Activated gamma-delta T cell treated with Interleukin-2 at 50 U/mL for 16 hours (primary cell): ENCODE measurements around the gene KCTD1.

ENCODE experiments used
- DNase-seq: peaks from one replicate; pipeline ENCODE4 v3.0.0-alpha.2; 2020

The KCTD1 gene

DNA sequence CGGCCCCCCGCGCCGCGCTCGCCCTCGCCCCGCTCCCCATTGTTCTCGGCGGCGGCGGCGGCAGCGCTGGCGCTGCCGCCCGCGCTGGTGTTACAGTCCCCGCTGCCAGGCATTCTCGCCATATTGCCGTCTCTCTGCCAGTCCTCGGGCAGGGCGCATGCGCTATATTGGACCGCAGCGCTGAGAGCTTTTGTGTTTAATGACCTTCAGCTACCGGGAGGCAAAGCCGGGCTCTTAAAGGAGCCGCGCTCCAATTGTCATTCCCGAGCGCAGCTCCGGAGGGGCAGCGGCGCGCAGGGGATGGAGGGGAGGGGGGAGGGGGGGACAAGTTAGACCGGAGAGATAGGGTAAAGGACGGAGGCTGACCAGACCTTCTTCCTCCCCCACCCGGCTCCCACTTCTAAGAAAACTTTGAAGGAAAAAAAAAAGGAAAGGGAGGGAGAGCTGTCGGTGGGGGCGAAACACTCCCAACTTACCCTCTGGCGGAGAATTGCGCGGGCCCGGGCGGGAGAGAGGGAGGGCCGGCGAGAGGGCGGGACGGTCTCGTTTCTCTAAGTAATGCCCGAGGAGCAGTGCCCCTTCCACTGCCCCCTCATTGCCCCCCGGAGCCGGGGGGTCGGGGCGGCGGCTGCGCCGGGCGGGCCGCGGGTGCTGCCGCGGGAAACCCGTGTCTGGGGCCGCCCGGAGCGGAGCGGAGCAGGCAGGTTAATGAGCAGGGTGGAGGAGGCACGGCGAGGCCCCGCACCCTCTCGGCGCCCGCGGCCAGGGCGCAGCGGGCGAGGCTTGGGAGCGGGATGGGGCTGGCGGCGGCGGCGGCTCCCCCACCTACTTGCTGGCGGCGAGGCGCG is at the start of gene KCTD1:
TSS of gene KCTD1 (minus strand) at position 139 of the 848 bp plus-strand sequence. CDS start at position 122, 17 bp downstream.
- peak; percentile 59 for DNase-seq

DNA sequence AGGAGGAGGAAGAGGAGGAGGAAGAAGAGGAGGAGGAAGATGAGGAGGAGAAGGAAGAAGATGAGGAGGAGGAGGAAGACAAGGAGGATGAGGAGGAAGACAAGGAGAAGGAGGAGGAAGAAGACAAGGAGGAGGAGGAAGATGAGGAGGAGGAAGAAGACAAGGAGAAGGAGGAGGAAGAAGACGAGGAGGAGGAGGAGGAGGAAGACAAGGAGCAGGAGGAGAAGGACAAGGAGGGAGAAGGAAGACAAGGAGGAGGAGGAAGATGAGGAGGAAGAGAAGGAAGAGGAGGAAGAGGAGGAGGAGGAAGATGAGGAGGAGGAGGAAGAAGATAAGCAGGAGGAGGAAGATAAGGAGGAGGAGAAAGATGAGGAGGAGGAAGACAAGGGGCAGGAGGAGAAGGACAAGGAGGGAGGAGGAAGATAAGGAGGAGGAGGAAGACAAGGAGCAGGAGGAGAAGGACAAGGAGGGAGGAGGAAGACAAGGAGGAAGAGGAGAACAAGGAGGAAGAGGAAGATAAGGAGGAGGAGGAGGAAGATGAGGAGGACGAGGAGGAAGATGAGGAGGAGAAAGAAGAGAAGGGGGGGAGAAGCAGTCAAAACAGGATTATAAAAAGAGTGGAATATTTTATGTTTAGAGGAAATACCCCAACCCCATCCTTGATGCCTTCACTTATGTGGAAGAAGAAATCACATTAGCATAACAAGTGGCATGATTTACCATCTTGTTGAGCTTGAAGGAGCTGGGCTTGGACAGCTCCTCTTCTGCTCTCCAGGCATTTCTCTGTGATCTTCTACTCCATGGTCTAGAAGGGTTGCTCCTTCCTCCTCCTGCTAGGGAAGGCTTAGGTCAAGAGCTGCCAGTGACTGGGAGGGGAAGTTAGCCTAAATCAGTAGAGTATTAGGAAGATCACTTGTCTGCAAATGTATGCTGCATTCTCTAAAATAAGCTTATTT is 45.3 kb upstream of the KCTD1 start:
- no peak for DNase-seq

DNA sequence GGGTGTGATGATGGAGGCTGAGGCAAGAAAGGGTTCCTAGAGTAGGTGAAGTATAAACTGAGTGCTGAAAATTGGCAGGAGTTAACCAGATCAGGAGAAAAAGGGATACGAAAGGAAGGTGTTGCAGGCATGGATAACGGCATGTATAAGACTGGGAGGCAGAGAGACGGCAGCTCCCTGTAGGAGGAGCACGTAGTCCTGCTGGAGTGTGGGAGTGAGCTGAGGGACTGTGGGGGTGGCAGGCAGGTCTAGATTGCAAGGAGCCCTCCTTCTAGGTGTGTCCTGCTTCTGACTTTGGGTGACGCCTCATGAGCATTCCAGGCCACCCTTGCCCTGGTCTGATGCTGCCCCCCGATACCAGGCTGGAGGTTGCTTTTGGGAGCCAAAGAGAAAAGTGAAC is 36.4 kb upstream of the KCTD1 start:
- no peak for DNase-seq

DNA sequence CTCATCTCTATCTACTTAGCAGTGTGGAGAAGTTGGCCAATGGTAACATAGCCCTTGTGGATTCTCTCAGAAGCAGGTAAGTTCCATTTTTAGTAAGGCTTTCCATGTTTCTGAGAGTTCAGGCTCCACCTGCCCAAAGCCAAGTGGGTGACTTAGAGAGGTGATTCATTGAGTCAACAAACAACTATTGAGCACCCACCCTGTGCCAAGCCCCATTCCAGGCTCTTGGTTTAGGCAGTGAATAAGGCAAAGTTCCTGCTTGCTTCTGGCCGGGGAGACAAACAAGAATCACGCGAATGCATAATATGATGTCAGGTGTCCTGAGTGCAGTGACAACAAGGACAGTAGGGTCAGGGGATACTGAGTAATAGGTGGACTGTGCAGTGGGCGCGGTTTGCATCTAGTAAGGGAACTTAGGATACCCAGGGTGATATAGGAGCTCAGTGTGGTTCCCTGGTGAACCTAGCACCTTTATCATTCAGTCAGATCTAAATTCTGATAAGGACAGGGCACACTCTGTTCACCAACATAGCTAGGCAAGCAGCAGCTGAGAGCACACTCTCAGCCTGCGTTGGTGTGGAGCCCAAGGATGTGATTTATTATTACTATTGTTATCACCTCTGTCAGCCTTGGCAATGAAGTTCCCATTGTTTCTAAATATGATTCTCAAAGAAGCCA is 31.7 kb upstream of the KCTD1 start:
- DNase-seq, result no peak

DNA sequence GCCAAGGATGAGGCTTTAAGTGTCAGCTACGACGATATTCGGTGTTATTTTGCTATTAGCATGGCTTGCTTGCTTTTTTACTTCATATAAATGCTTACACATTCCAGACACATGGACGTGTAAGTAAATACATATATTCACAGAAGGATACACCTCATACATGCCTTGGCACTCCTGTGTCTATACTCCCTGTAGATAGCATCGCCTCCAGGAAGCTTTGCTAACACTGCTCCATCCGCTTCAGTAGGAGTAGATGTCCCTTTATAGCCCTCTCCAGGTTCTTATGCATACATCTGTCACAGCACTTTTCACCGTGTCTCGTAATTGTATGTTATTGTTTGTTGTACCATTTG is 27.5 kb upstream of the KCTD1 start:
- no peak for DNase-seq

DNA sequence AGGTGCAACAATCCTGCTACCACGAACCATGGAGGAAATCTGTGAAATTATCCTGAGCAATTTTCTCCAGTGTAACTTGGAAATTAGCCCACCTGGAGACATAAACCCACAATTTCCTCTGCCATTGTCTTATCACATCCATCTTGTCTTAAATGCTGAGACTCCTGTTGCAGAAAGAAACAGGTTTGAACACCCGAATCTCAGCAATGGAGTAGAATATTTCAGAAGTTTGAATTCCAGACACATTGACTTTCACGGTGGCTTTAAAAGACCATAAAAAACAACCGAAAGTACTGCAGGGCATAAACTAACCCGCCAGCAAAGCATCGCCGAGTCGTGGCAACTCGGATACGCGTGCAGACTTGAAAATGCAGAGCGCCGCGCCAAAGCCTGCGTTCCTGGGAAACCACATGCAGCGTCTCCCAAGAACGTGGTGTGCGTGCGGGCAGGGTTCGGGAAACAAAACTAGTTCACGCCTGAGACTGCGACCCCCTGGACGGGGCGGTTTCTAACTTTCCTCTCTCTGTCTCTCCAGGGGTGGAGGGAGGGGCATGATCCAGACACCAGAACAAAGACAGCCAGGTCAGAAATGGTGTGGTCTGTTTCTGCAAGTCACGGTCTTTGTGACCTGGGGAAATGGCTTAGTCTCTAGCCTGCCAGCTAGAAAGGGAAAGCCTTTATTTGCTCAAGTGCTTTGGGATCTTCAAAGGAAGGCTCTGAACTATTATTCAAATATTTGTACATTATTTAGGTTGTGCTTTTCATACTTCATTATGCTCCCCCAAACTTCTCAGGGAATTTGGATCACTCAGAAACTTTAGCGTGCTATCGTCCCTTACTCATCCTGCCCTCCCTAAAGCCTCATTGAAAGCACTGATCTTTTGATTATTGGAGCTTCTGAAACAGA is 26.9 kb upstream of the KCTD1 start:
- DNase-seq, result no peak

DNA sequence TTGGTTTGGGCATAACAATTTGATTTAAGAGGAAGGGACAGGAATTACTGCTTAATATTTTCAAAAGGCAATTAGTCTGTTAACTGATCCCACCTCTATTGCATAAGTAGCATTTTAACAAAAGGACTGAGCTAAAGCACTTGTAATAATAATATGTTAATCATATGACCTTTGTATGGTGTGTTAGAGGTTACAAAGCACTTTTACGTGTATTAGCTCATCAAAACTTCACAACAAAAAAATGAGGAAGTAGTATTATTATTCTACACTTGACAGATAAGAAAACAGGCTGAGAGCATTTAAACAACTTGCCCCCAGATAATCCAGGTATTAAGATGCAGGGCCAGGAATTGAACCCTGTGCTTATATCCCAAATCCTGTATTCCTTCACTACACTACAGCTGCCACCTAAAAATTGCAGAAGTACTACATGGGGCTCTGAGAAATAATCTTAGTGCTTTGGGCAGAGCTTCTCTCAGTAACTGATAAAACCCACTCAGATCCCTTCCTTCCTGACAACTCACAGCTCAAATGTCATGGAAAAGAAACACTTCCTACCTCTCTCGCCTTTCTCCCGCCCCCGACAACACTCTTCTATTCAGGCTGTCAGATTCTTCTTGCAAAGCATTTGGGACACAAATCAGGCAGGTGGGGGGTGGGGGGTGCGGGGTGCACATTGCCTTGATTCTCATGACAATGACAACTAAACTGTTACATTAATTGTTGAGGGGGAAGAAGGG is 20.7 kb upstream of the KCTD1 start:
- DNase-seq, result no peak

DNA sequence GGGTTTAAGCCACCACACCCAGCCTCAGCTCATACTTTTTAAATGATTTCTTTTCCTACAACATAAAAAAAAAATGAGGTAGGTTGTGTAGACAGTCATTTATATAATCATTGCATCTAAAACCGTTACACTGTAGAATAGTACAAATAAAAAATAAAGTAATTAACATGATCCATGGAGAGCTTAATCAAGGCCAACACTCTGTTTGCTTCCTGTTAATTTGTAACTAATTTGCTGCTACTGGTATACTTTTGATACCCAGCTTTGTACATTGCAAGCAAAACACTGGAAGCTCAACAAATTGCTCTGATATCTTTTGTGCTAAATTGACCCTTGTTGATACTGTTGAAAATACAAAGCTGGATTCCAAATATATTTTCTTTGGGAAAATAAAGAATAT is 20.2 kb upstream of the KCTD1 start:
- DNase-seq, result no peak

DNA sequence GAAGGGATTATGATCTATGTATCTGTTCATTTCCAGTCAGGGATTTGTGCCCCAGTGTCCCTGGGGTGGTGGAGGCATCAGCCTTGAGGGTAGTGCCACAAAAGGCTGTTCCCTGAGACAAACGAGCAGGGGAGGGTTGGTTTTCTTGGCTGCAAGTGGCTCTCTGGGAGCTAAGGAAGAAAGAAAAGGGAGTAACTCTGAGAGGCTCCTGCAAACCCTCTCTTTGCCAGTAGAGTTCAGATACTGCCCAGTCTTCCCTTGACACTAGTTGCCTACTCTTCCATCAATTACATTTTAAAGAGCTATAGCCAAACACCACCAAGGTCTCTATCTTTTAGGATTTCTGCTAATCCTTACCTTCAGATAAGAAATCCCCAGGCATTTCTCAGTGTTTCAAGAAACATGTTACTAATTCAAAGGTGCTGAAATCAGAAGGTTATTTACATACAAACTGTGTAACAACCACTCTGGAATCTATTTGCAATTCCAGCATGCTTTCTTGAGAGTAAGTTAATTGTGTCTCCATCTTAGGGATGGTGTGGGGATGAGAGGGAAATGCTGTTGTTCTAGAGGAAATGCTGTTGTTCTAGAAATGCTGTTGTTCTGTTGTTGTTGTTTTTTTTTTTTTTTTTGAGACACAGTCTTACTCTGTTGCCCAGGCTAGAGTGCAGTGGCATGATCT is 18.7 kb upstream of the KCTD1 start:
- DNase-seq, result no peak

DNA sequence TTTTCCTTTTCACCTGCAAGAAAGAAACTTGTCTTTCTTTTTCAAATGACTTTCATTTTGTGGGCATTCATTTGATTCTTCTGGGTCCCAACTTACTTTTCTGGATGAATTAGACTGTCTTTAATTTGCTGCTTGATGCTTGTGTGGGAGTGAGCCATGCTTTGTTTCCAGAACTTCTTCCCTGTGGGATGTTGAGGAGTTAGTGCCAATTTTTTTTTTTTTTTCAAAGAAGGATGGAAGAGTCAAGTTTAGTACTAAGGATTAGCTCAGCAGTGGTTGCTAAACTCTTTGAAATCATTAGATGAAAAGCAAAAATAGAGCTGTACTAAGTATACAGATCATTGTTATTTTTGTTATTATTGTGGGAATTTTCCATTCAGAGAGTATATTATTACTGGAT is 17.2 kb upstream of the KCTD1 start:
- DNase-seq, result no peak

DNA sequence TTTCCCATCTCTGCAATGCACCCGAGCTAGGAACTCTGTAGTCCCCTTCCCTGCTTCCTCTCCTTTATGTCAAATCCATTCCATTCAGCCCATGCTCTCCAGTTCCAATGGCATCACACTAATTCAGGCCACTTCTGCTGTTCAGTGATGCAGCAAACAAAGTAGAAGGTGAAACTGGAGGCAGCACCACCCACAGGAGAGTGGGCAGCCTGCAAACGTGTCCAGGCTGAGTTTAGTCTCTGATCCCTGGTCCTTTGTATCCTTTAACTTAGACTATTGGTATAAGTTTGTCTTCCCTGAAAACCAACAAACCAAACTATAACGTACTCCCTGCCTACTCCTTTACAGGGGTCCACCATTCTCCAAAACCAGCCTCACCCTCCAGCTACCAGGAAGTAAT is 14.7 kb upstream of the KCTD1 start:
- no peak for DNase-seq

DNA sequence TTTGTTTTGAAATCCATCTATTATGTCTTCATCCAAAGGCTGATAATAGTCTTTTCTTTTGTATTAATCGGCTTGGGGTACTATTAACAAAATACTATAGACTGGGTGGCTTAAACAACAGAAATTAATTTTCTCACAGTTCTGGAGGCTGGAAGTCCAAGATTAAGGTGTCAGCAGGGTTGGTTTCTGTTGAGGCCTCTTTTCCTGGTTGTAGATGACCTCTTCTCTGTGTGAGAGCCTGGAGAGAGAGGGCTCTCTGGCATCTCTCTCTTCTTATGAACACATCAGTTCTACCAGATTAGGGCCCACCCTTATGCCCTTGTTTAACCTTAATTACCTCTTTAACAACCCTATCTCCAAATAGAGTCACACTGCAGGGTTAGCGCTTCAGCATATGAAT is 14.2 kb upstream of the KCTD1 start:
- no peak for DNase-seq

DNA sequence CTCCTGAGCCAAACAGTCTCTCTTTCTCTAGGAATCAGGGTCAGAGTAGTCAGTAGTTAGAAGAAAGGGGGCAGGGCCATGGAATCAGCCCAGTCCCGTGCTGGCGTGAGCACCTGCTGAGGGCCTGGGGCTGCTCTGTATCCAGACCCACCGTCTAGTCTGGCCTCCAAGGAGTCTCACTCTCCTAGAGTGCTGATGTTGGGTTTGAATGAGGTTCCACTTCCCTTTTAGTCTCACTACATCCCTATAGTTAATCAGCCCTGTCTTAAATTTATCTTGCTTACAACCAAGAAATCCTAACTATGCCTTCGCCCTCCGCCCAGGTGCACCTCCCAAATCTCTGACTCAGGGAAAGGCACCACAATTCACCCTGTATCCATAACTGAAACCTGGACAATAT is 13.4 kb upstream of the KCTD1 start:
- no peak for DNase-seq

DNA sequence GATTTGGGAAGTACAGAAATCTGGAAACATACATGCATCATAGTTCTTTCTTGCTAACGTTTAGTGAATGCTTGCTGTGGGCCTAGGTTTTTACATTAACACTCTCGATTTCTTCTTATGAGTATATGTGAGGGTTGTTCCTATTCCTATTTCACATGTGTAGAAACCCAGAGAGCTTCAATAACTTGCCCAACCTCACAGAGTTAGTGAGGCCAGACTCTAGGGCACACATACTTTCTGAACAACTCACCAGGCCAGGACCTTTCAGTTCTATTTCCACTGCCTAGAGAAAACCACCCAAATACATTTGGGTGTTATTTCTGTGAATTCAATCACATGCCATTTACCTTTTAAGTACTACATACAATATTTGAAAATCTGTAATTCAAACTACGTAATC is 8.2 kb upstream of the KCTD1 start:
- DNase-seq, result no peak

DNA sequence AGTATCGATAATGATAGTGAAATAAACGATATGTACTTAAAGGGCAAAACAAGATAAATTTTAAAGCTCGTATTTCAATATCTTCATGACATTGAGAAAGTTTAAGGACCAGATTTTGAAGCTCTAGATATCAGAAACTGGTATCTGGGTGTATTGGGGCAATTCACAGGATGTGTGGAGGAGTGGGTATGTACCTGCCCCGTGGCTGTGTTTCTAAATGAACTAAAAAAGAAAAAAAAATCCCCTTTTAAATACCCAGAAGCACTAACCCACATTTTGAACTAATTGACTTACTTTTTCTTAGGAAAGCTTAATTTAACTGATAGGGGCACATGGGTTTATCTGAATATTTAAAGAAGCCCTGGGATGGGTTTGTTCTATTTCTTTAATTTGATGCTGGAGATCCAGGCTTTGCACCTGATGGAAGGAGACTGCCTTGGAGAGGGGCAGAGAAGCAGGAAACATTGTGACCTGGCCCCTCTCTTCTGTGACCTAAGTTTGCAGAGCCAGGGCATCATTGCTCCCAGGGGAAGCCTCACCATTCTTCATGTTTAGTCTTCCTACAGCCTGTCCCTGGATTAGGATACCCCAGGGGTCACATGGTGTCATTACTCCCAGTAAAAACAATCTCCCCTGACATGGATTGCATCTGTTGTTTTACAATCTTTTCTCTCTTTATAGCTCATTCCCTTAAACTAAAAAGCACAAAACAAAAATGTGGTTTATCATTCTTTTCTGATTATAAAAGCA is 7.6 kb upstream of the KCTD1 start:
- no peak for DNase-seq

DNA sequence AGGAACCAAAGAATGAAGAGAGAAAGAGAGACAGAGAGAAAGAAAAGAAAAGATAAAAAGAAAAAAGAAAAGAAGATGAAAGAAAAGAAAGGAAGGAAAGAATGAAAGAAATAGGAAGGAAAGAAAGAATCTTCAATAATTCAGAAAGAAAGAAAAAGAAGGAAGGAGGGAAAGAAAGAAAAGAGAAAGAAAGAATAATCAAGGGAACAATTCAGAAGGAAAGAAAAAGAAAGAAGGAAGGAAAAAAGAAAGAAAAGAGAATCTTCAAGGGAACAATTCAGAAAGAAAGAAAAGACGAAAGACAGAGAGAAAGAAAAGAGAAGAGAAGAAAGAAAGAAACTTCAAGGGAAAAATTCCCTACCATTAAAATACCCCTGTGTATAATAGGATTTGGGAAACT is 5.6 kb upstream of the KCTD1 start:
- DNase-seq, result no peak

DNA sequence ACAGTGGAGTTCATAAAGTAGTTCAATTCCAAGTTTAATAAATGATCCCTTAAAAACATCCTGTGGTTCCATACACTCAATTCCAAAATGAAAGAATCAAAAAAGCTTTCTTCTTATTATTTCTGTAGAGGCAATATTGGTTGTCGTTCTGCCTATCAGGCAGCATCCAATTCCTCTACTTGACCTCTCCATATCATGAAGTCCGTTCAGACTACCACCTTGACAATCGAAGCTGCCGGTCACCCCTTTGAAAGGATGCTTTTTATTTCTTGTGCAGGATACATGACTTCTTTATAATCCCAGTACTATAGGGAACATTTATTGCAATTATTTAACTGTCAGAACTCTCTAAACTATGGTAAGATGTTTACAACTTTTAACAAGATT is 3.3 kb upstream of the KCTD1 start:
- DNase-seq, result no peak

DNA sequence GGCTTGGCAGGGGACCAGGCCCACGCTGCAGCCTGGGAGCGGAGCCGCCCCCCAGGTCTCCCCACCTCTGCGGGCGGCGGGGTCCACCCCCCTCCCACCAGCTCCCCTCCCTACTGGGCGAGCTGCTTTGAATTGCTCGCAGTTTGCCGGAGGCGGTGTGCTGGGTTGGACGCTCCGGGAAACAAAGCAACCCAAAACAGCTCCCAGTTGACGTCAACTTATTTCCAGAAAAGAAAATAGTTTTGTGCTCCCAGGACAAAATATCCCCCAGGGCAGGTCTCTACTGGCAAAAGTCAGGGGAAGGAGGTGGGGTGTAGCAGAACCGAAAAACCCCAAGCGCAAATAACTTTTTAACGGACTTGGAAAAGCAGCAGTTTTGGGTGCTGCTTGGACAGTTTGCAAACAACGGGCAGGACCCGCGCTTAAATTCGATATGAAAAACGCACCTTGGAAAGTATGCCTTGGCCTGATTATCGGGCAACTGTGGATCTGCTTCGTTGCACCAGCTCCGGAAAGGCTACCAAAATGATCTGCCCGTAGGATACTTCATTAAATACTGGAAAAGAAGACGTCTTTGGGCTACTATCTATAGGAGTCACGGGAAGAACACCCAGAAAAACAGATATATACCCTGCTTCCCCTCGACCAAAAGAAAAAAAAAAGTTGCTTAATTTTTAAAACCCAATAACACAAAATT is 2.8 kb upstream of the KCTD1 start:
- no peak for DNase-seq

DNA sequence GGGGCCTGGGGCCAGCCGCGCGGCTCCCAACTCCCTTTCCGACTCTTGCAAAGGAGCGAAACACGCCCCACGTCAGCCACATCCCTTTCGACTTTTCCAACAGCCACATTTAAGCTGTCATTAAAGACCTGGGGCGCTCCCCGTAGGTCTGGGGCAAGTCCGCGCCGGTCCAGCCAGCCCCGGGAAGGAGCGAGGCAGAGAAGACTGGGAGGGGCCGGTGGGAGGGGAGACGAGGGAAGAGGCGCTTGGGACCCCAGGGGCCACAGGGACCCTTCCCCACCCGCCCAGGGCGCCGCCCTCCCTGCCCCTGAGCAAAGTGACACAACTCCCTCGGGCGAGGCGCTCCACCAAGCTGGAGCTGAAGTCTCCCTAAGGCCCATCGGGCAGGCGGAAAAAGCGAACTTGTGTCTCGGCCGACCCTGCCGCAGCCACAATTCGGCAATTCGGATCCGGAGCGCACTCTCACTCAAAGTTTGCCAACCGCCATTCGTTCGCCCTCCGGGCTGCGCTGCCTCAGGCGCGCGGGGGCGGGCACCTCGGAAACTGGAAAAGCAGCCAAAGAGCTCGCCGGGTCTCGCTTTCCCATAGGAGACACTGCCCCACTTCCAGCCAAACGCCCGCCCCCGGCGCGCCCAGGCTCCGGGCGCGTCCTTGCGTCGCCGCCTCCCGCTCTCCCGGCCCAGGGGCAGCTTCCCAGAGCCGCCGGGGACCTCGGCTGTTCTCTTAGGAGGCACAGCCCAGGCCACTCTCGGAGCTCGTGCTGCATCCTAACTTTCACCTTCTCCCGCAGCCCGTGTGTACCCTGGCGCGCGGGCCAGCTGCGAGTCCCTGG is 1.1 kb upstream of the KCTD1 start:
- no peak for DNase-seq
